Stromal cell of bone marrow (primary cell): Measurements from ENCODE around the gene SHROOM2.
"Not testable (repeated sequence)": the region's sequence is repeated elsewhere in the genome, so short reads cannot be mapped to it uniquely, and the experiment has no call there.

ENCODE experiments used
- DNase-seq: peaks from one replicate; pipeline ENCODE4 v3.0.0-alpha.2; 2012; ENCODE audit warnings: low read depth

The SHROOM2 gene

GRCh38 chrX:9785944-9786797 is at the start of gene SHROOM2:
Gene SHROOM2 (plus strand): TSS chrX:9786429. CDS start chrX:9786546, 117 bp downstream.
- no peak for DNase-seq

- DNase-seq, result no peak
Measured at GRCh38 chrX:9737363-9737762, 48.9 kb upstream of the SHROOM2 start.

GRCh38 chrX:9738151-9738550 is 48.1 kb upstream of the SHROOM2 start:
- DNase-seq, result no peak

GRCh38 chrX:9739130-9739529 is 47.1 kb upstream of the SHROOM2 start:
- no peak for DNase-seq

- no peak for DNase-seq
Measured at GRCh38 chrX:9745417-9746115, 40.7 kb upstream of the SHROOM2 start.

GRCh38 chrX:9746148-9746888 is 39.9 kb upstream of the SHROOM2 start:
- no peak for DNase-seq

GRCh38 chrX:9747644-9748043 is 38.6 kb upstream of the SHROOM2 start:
- no peak for DNase-seq

GRCh38 chrX:9749146-9749692 is 37.0 kb upstream of the SHROOM2 start:
- no peak for DNase-seq

GRCh38 chrX:9757366-9757765 is 28.9 kb upstream of the SHROOM2 start:
- DNase-seq, result no peak

GRCh38 chrX:9758021-9758638 is 28.1 kb upstream of the SHROOM2 start:
- no peak for DNase-seq

- DNase-seq, result no peak
Measured at GRCh38 chrX:9759337-9759736, 26.9 kb upstream of the SHROOM2 start.

GRCh38 chrX:9765072-9765736 is 21.0 kb upstream of the SHROOM2 start:
- no peak for DNase-seq

- no peak for DNase-seq
Measured at GRCh38 chrX:9765737-9766097, 20.5 kb upstream of the SHROOM2 start, which contains the start of gene GPR143. Gene GPR143 (minus strand): TSS chrX:9765847. CDS start chrX:9765817, 30 bp downstream.

GRCh38 chrX:9767375-9767774 is 18.9 kb upstream of the SHROOM2 start:
- no peak for DNase-seq

GRCh38 chrX:9768321-9768839 is 17.8 kb upstream of the SHROOM2 start:
- not testable (repeated sequence) for DNase-seq

GRCh38 chrX:9770319-9770718 is 15.9 kb upstream of the SHROOM2 start:
- no peak for DNase-seq

GRCh38 chrX:9772943-9773342 is 13.3 kb upstream of the SHROOM2 start:
- no peak for DNase-seq

GRCh38 chrX:9775930-9776329 is 10.3 kb upstream of the SHROOM2 start:
- no peak for DNase-seq

GRCh38 chrX:9781941-9782340 is 4.3 kb upstream of the SHROOM2 start:
- DNase-seq, result no peak

GRCh38 chrX:9784332-9784731 is 1.9 kb upstream of the SHROOM2 start:
- no peak for DNase-seq
